Stimulated activated CD4-positive, alpha-beta T cell treated with anti-CD3 and anti-CD28 coated beads, TNF-alpha, amount 100 ng/mL, for 4 hours (primary cell): Measurements from ENCODE around the gene SOX30.
A peak's percentile ranks its signal among the peaks of the same experiment; 100 is the strongest.

Source experiments
- DNase-seq, 3 experiments: peaks; one replicate each; pipeline ENCODE4 v3.0.0-alpha.2; 2020; ENCODE audit warnings: low read depth in 3 of 3

Gene SOX30

GRCh38 chr5:157607371-157608161 is 44.7 kb downstream of the SOX30 start:
- peak in 2 of 3 experiments; percentile 31 to 62 for DNase-seq

GRCh38 chr5:157606046-157606445 is 46.2 kb downstream of the SOX30 start:
- DNase-seq = no peak

GRCh38 chr5:157603333-157604190 is 48.7 kb downstream of the SOX30 start:
- peak; percentile 26 to 57 (median 49) for DNase-seq

- peak in 1 of 3 experiments; percentile 47 for DNase-seq
These were observed 49.7 kb downstream of the SOX30 start for GRCh38 chr5:157602505-157602904.

GRCh38 chr5:157600252-157600651 is 52.0 kb downstream of the SOX30 start:
- no peak for DNase-seq

GRCh38 chr5:157599565-157599964 is 52.7 kb downstream of the SOX30 start:
- no peak for DNase-seq

- DNase-seq = no peak
These were observed 53.8 kb downstream of the SOX30 start for GRCh38 chr5:157598350-157598936.

GRCh38 chr5:157597277-157597676 is 55.0 kb downstream of the SOX30 start:
- no peak for DNase-seq

GRCh38 chr5:157596487-157596886 is 55.8 kb downstream of the SOX30 start:
- no peak for DNase-seq

- DNase-seq = no peak
These were observed 57.4 kb downstream of the SOX30 start for GRCh38 chr5:157594675-157595459.

GRCh38 chr5:157594257-157594656 is 58.0 kb downstream of the SOX30 start:
- DNase-seq = no peak

- no peak for DNase-seq
These were observed 59.0 kb downstream of the SOX30 start for GRCh38 chr5:157593052-157593757.

- no peak for DNase-seq
These were observed 59.6 kb downstream of the SOX30 start for GRCh38 chr5:157592594-157592993.

- no peak for DNase-seq
These were observed 61.8 kb downstream of the SOX30 start for GRCh38 chr5:157590478-157590877.

GRCh38 chr5:157584628-157585027 is 67.6 kb downstream of the SOX30 start:
- no peak for DNase-seq

GRCh38 chr5:157582731-157583620 is 69.3 kb downstream of the SOX30 start:
- no peak for DNase-seq

GRCh38 chr5:157581901-157582300 is 70.3 kb downstream of the SOX30 start:
- no peak for DNase-seq

- DNase-seq = no peak
These were observed 74.0 kb downstream of the SOX30 start for GRCh38 chr5:157578079-157578780.

GRCh38 chr5:157576678-157577077 is 75.6 kb downstream of the SOX30 start:
- DNase-seq = no peak
